ENCODE data around the gene GALNTL6. TPM values are rescaled to one million over a fixed set of nuclear protein-coding genes. Genes with fewer than 3 reads are reported as not detected.

GALNTL6 gene
- total and polyA plus RNA-seq, 2 experiments from 2014 or later: not detected

- Histone ChIP-seq H3K27ac (no peak overlapping the region), H3K9me3 (ENCODE audit: low read depth) (no peaks in the 10 kb centered on the region), H3K4me1 (ENCODE audit: low read depth) (no peaks in the 10 kb centered on the region), H3K36me3 (no peaks in the 10 kb centered on the region), H3K27me3 (no peaks in the 10 kb centered on the region), H3K4me3 (no peak overlapping the region)
- no peak for DNase-seq (ENCODE audit: low read depth in 1 of 2, low spot score in 1 of 2)
- TF ChIP-seq CTCF (IDR thresholded peaks at IDR 0.05; ENCODE audit: low read depth, low read length): no peak
Observed at GRCh38 chr4:172357006-172357540, 543.9 kb downstream of the GALNTL6 start.

- DNase-seq (ENCODE audit: low read depth in 1 of 2, low spot score in 1 of 2): no peak
- H3K27me3 ChIP-seq: no peaks in the 10 kb centered on the region
- no peak for TF ChIP-seq CTCF (IDR thresholded peaks at IDR 0.05; ENCODE audit: low read depth, low read length)
- H3K27ac ChIP-seq: no peak overlapping the region
- no peak overlapping the region for H3K4me3 ChIP-seq
- H3K9me3 ChIP-seq (ENCODE audit: low read depth): no peaks in the 10 kb centered on the region
- H3K4me1 ChIP-seq (ENCODE audit: low read depth): no peaks in the 10 kb centered on the region
- no peaks in the 10 kb centered on the region for H3K36me3 ChIP-seq
Observed at GRCh38 chr4:172362569-172362968, 549.4 kb downstream of the GALNTL6 start.

GRCh38 chr4:172369471-172369959, 556.3 kb downstream of the GALNTL6 start:
- Histone ChIP-seq H3K27ac (no peak overlapping the region), H3K4me3 (no peak overlapping the region), H3K9me3 (ENCODE audit: low read depth) (no peaks in the 10 kb centered on the region), H3K4me1 (ENCODE audit: low read depth) (no peaks in the 10 kb centered on the region), H3K27me3 (no peaks in the 10 kb centered on the region), H3K36me3 (no peaks in the 10 kb centered on the region)
- no peak for DNase-seq (ENCODE audit: low read depth in 1 of 2, low spot score in 1 of 2)
- TF ChIP-seq CTCF (IDR thresholded peaks at IDR 0.05; ENCODE audit: low read depth, low read length): no peak

GRCh38 chr4:172377486-172378140, 564.4 kb downstream of the GALNTL6 start:
- H3K4me1 ChIP-seq (ENCODE audit: low read depth): no peaks in the 10 kb centered on the region
- H3K9me3 ChIP-seq (ENCODE audit: low read depth): no peaks in the 10 kb centered on the region
- no peaks in the 10 kb centered on the region for H3K36me3 ChIP-seq
- TF ChIP-seq CTCF (IDR thresholded peaks at IDR 0.05; ENCODE audit: low read depth, low read length): no peak
- no peaks in the 10 kb centered on the region for H3K27me3 ChIP-seq
- DNase-seq (ENCODE audit: low read depth in 1 of 2, low spot score in 1 of 2): no peak
- H3K27ac ChIP-seq: no peak overlapping the region
- no peak overlapping the region for H3K4me3 ChIP-seq

DNA sequence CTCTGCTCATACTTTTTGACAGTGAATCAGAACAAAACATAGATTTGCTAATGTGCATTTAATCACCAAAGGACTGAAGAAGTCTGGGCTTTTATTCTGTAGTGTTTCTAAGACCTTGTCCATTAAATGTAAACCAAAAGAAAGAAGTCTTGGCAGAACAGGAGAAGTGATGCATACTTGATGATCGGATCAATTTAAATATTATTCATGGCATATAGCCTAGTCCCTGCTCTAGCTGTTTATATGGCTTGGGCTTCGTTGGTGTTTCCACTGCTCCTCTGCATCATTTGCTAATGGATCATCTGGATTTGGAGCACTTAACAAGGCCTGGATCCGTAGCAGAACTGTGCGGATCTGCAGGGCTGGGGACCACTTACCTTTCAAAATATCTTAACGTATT, 566.6 kb downstream of the GALNTL6 start:
- no peak overlapping the region for H3K27ac ChIP-seq
- no peak for TF ChIP-seq CTCF (IDR thresholded peaks at IDR 0.05; ENCODE audit: low read depth, low read length)
- no peaks in the 10 kb centered on the region for H3K9me3 ChIP-seq (ENCODE audit: low read depth)
- no peaks in the 10 kb centered on the region for H3K27me3 ChIP-seq
- DNase-seq (ENCODE audit: low read depth in 1 of 2, low spot score in 1 of 2): no peak
- no peaks in the 10 kb centered on the region for H3K36me3 ChIP-seq
- no peaks in the 10 kb centered on the region for H3K4me1 ChIP-seq (ENCODE audit: low read depth)
- H3K4me3 ChIP-seq: no peak overlapping the region

All from cardiac muscle cell (in vitro differentiated cells and primary cell).